Raji (cell line): ENCODE measurements around the gene AGRN.

ENCODE experiments used
- POLR2A ChIP-seq: IDR thresholded peaks from 2 replicates; pipeline ENCODE4 v1.6.1; 2011; ENCODE audit warnings: low read depth, low read length, control low read depth; ENCODE audit not compliant: insufficient read depth

Gene AGRN

DNA sequence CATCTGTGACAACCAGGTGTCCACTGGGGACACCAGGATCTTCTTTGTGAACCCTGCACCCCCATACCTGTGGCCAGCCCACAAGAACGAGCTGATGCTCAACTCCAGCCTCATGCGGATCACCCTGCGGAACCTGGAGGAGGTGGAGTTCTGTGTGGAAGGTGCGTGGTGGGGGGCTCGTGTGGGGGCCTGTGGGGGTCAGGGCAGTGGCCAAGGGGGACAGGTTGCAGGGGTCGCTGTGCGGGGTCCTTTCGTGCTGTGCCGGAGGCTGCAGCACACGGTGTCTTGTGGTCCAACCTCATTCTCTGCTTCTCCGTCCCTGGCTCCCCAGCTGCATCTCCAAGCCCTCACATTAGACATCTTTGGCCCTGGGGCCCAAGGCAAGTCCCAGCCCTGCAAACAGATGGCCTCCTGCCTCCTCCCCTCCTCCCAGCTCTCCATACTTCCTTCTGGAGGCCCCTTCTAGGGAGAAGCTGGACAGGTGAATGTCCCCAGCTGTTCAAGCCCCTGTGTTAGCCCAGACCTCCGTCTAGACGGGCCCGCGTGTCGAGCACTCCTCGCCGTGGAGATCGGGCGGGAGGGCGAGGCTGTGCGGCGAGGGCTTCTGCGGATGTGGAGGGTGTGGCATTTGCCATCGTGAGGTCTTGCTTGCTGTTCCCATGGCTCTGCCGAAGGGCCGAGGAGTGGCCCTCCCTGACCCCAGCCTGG lies 2.5 kb downstream of the AGRN start:
- TF ChIP-seq POLR2A, result no peak

DNA sequence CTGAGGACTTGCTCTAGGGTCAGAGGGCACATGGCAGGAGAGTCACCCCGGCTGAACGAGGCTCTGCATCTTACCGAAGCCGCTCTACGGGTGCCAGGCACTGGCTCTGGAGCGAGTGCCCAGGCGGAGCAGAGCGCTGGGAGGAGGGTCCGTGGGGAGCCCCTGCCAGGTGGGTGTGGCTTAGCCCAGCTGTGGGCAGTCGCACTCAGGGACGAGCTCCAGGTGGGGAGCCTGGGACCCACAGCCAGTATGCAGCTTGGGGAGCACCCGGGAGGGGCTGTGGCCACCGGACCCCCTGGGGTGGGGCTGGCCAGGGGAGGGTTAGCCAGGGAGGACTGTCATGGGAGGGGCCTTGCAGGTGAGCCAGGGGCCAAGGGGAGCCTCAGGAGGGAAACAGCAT lies 3.8 kb downstream of the AGRN start:
- TF ChIP-seq POLR2A, result no peak

DNA sequence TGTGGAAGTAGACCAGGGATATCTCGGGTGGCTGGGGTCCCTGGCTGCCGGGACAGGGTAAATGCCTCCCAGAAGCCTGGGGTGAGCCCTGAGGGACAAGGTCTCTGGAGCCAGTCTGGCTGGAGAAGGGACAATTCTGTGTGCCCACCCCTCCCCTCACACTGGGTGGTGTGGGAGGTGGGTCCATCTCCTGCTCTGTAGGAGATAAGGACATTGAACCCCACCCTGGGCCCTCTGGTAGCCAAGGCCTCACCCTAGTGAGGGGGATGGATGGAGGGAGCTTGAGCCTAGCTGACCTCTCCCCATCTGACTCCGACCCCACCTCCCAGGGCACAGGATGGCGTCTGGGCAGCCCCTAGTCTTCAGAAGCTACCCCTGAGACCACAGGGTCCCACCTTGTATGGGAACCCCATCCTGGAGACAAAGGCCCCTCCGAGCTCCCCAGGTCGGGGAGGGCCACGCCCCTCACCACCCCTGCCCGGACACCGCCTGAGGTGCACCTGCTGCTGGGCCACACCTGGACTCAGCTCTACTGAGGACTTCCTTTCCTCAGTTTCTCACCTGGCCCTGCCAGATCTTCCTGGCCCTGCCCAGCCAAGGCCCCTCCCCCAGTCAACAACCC lies 4.3 kb downstream of the AGRN start:
- no peak for TF ChIP-seq POLR2A

DNA sequence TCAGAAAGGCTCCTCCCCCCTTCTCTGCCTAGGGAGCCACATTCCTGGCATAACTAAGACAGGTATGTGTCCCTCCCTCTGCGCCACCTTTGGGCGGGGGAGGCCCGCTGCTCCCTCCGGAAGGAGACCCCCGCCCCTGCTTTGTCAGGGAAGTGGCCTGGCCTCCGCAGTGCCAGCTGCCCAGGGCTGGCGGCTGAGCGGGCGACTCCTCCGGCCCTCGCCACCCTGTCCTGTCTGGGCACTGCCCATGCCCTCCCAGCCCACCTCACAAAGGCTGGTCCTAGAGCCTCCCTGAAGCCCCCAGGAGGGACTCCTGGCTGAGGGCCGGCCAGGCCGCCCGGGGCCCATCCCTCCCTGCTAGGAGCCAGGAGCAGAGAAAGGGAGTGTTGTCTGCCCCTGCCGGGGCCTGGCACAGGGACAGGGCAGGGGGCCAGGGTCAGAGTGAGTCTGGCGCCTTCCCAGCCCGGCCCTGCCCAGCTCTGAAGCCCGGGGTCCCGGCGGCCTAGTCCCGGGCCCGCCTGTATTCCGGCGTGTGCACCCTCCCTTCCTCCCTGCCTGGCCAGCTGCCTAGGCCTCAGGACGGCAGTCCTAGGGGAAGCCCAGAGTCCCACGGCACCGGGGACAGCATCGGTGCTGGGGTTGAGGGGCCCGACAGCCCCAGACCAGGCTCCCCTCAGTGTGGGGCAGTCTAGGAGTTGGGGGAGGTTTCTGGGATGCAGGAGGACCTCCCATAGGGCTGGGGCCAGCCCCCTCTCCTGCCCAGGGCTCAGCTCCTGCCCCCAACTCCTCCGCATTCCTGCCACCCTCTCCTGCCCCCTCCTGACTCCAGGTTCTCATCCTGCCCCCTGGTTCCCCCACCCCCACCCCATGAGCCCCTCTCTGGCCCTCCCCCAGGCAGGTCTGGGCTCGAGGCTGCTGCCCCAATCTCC lies 5.1 kb downstream of the AGRN start:
- no peak for TF ChIP-seq POLR2A

DNA sequence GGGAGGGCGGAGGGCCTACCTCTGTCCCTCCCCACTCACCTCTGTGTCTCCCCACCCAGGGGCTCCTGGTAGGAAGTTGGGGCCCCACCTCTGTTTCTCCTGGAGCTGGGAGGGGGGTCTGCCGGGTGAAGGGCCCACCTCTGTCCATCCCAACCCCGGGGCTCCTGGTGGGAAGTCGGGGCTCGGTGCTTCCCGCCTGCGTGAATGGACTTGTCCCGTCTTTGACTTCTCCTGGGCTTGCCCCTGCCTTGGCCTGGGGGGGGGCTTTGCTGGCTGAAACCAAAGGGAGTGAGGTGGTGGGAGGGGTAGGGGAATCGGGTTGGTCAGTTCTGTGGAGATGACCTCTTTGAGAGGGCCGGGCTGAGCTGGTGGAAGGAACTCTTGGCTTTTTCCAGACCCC lies 5.8 kb downstream of the AGRN start:
- TF ChIP-seq POLR2A, result no peak

DNA sequence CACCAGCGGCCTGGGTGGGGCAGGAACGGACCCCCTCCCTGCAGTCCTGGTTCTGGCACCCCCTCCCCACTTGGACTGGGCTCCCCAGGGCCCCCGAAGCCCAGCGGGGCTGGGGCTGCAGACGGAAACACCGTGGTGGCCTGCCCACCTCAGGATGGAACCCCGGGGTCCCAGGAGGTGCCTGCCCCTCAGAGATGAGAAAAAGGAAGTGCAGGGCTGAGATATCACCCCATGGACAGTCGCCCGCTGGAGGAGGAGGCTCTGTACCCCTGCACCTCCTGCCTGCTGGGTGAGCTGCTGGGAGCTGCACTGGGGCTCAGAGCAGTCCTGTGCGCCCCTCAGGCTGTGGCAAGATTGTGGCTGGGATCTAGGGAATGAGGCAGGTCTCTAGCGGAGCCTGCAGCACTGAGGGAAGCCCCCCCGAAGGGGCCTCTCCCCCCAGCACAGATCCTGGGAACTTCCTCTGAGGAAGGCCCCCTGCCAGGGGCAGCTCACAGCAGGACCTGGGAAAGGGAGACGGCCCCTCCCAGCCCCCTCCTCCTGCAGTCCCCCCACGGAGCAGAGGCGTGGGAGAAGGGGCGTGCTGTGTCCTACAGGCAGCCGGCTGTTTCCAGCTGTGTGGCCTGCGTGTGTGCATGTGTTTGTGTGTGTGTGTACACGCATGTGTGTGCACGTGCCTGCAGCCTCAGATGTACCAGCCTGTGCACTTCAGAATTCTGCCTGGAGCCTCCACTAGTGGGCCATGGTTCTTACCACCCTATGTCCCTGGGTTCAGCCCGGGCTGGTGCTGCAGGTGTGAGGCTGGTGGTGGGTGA lies 6.9 kb downstream of the AGRN start:
- TF ChIP-seq POLR2A, result no peak

DNA sequence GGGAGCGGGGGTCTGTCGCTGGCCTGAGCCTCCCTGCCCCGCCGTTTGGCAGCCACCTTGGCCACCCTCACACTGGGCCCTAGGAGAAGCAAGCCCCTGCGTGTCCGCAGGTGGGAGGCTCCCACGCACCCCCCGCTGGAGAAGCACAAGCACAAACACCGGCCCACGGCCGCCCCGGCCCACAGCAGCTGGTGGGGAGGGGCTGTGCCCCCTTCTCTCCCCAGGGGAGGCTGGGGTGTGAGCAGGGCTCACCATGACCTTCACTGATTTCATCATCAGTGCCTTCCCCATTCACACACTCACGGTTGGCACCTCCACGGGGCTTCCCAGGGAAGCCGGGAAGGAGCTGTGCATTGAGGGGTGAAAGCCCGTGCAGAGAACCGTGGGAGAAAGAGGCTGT lies 7.9 kb downstream of the AGRN start:
- TF ChIP-seq POLR2A, result no peak

DNA sequence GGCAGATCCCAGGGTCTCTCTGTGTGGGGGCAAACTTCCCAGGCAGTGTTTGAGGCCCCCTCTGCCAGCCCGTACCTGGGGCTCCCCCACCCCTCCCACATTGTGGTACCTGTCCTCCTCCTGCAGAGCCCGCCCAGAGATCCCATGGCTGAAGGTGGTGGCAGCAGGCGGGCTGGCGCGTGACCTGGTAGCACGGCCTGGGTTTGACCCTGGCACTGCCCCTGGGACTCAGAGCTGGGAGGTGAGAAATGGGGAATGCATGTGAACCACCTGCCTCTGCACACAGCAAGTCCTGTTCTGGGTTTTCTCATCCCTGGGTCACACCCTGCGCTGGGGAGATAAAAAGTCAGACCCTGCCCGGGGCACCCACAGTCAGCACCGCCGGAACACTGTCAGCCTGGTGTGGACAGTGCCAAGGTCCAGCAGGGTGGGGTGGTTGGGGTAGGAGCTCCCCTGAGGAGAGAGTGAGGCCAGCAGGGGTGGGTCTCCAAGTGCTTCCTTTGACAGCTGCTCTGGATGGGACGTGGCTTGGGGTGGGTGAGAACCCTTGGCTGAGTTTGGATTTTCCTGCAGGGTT lies 11.8 kb downstream of the AGRN start:
- TF ChIP-seq POLR2A, result no peak

DNA sequence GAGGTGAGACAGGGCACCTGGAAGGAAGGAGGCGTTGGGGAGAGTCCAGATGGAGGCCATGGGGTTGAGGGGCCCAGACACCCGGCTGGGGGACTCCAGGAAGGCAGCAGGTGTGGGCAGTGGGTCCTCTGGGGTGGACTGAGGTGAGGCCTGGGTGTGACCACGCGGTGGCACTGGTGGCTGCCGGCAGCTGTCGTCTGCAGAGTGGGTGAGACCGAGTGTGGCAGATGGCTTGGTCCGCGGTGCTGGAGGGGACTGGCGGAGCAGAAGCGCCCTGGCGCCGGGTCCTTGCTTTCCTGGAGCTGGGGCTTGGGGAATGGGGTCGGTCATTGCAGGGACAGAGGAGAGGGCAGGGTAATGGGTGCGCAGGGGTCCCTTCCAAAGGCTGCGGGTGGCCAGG lies 12.5 kb downstream of the AGRN start:
- TF ChIP-seq POLR2A, result no peak

DNA sequence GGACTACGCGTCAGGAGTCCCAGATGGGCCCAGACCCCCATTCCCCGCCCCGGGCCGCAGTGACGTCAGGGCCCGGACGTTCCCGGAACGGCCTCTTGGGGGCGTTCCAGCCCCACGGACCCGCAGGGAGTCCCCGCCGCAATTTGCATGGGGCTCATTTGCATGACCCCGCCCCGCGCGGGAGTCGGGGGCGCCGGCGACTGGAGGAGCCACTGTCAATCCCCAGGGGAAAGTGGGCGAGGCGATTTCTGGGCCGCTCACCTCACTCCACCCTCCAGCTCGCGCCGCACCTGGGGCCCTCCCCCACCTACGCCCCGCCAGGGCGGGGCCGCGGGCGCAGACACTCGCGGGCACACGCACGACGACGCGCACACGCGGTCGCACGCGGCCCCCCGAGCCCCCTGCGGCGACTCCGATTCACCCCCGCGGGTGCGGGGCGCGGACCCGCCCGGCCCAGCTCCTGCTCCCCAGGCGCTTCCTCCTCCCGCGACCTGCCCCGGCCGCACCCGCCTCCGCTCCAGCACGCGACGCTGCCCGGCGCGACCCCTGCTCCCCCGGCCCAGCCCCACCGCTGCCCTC lies 13.2 kb downstream of the AGRN start:
- peak; percentile 38 for TF ChIP-seq POLR2A

DNA sequence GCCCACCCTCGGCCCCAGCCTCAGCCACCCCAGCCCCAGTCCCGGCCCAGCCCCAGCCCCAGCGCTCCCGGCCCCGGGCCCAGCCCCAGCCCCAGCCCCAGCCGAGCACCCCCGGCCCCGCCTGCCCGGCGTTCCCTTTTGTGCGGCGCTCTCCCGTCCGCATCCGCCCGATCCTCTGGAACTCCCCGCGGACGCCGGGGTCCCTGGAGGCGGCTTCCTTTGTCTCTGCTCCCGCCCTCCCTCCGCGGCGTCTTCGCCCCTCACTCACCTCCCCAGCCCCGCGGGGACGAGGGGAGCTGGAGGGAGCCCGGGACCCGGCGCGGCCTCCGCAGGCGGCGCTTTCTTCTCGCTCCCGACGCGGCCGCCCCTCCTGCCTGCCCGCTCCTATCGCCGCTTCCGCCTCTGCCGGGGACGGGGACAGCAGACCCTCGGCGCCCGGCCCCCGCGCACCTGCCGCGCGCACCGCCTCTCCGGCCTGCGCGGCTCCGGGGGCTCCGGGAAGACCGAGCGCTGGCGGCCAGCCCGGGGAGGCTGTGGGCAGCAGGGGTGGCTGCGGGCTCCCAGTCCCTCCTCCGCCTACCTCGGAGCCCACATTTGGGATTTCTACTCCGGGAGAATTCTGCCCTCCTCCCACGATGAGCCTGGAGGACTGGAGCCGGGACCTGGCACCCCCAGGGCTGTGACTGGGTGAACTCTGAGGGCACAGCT lies 14.0 kb downstream of the AGRN start:
- TF ChIP-seq POLR2A, result no peak

DNA sequence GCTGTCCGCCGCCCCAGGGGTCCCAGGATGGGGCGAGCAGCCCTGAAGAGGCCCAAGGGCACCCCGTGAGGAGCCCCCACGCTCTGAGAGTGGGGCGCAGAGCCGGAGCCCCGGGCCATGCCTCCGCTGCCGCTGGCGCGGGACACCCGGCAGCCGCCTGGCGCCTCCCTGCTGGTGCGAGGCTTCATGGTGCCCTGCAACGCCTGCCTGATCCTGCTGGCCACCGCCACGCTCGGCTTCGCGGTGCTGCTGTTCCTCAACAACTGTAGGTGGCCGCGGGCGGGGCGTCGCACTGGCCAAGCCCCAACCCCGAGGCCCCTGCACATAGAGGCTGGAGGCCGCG lies 14.5 kb downstream of the AGRN start:
- no peak for TF ChIP-seq POLR2A

DNA sequence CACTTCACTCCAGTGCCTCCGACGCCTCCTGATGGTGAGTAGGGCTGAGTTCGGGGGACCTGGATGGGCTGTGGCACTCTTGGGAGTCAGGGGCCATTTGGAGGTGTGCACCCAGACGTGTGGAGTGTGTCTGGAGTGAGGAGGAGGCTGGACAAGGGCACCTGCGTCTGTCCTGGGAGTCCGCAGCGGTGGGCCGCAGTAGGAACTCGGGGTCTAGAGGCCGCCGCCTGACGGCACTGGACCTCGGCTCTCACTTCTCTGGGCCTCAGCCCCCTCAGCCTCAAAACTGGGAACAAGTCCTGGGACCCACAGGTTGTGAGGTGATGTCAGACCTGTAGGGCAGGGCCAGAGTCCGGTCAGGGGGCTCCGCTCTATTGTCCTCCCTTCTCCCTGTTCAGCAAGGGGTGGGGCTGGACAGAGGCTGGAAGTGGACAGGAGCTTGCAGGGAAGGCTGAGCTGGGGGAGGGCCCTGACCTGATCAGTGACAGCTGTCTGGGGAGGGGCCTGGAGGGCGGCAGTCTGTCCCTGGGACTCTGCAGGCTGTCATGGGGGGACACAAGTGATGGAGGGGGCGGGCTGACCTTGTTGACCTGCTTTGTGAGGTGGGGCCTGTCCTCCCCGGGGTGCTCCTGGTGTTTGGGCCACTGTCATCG lies 15.5 kb downstream of the AGRN start:
- no peak for TF ChIP-seq POLR2A
